GM21390 (cell line): ENCODE measurements around the gene BLVRA.
A peak's percentile ranks its signal among the peaks of the same experiment; 100 is the strongest.
"Not testable (repeated sequence)": the region's sequence is repeated elsewhere in the genome, so short reads cannot be mapped to it uniquely, and the experiment has no call there.

Experiments used
- ATAC-seq: cut with Tn5 transposase; IDR thresholded peaks from one replicate; pipeline ENCODE4 v1.9.1; 2021; ENCODE audit not compliant: unreplicated experiment

The BLVRA gene

DNA sequence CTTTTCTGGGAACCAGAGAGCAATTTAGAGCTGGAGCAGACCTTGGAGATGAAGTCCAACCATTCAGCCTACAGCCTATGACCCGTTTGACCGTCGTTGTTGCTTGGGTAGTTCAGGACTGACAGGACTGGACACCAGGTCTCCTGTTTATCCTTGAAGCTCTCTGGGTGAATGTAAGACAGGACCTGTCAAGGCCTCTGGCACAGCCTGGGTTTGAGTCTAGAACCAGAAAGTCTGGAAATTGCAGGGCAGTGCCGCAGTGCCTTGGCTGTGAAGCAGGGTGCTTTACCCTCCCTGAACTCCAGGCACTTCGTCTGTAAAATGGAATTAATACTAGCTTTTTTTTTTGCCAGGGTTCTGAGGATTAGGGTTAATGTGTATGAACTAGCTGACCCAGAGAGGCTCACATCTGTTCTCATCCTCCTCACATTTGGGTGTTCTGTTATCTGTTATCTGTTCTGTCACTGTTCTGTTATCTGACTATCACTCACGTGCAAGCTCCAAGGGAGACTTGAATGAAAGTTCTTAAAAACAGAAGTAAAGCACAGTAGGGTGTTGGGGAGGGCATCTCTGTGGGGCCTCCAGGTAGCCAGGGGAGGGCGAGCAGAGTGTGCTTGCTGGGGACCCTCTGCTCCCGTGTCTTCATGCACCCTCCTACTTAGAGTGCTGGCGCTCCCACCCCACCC, 9.9 kb downstream of the BLVRA start:
- ATAC-seq: no peak

DNA sequence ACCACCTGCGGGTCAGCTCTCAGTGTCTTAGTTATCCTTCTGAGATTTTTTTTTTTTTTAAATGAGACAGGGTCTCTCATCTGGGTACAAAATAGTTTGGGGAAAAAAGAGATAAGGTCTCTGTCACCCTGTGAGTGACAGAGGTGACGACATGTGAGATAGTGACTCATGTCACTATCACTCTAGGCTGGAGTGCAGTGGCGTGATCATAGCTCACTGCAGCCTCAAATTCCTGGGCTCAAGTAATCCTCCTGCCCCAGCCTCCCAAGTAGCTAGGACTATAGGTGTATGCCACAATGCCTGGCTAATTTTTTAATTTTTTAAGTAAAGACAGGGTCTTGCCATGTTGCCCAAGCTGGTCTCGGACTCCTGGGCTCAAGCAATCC, 10.4 kb downstream of the BLVRA start:
- ATAC-seq: no peak

DNA sequence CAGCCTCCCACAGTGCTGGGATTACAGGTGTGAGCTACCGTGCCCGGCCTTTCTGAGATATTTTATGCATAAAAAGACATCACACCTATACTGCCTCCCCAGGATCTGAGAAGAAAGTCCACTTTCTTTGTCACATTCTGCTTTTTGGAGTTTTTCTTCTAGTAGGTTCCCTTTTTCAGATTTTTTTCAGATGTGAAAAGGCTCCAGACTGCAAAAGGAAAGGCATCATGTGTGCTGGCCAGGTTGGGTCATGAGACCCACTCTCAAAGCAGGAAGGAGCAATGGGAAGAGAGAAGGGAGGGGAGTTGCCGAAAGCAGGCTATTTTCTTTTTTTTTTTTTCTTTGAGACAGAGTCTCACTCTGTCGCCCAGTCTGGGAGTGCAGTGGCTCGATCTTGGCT, 10.8 kb downstream of the BLVRA start:
- ATAC-seq: no peak

DNA sequence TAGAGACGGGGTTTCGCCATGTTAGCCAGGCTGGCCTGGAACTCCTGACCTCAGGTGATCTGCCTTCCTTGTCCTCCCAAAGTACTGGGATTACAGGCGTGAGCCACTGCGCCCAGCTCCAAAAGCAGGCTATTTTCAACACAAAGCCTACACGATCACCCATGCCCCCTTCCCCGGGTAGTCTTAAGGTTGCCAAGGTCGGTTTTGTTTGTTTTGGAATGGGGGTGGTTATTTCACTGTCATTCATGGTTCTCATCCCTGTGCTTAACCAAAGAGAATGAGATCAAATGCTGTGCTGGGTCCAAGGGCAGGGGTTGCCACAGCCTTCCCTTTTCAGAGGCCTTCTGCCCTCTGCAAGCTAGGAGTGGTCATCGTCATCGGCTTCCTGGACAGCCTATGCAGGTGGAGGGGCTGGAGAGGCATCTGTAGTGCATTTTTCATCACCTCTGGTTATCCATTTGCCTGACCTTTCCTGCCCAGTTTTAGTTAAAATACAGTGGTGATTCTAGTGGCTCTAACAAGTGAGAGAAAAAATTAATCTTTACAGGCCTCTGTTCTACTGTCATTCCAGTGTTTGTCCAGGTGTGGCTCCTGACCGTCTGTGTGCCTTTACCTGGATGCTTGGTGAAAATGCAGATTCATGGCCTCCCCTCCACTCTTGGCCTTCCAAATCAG, 11.4 kb downstream of the BLVRA start:
- ATAC-seq: no peak

DNA sequence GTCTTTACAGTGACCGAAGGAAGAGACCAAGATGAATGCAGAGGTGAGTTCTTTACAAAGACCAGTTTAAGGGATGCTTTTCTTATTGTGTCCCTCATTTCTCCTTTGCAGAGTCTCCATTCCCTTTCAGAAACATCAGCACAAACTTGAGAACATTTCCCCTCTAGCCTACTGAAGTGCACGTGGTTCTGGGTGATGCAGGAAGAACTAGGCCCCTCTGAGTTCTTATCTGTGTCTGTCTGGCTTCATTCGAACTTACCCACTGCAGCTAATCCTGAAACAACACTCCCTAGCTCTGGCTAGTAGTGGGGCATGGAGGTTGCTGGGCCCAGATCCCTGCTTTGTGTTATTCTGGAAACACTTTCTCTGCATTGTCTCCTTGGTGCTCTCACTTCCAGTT, 12.6 kb downstream of the BLVRA start:
- ATAC-seq: no peak

DNA sequence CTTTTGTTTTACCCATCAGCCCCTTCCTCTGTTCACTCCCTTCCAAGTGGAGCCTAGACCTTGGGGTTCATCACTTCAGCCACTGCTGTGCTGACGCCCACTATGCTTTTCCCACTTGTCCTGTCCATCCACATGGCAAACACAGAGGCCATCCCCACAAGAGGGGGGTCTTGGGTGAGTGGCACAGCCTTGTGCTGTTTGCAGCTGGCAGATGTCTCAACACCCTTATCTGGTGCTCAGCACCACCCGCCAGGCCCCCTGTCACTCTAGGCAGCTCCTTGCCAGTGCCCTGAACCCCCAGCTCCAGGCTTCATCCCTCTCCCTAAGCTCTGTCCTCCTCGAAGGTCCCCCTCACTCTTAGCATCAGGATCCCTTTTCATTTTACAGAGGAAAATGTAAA, 13.1 kb downstream of the BLVRA start:
- no peak for ATAC-seq

DNA sequence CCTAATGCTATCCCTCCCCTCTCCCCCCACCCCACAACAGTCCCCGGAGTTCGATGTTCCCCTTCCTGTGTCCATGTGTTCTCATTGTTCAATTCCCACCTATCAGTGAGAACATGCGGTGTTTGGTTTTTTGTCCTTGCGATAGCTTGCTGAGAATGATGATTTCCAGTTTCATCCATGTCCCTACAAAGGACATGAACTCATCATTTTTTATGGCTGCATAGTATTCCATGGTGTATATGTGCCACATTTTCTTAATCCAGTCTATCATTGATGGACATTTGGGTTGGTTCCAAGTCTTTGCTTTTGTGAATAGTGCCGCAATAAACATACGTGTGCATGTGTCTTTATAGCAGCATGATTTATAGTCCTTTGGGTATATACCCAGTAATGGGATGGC, 14.8 kb downstream of the BLVRA start:
- ATAC-seq: not testable (repeated sequence)

DNA sequence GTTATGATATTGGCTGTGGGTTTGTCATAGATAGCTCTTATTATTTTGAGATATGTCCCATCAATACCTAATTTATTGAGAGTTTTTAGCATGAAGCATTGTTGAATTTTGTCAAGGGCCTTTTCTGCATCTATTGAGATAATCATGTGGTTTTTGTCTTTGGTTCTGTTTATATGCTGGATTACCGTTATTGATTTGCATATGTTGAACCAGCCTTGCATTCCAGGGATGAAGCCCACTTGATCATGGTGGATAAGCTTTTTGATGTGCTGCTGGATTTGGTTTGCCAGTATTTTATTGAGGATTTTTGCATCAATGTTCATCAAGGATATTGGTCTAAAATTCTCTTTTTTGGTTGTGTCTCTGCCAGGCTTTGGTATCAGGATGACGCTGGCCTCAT, 16.8 kb downstream of the BLVRA start:
- not testable (repeated sequence) for ATAC-seq

DNA sequence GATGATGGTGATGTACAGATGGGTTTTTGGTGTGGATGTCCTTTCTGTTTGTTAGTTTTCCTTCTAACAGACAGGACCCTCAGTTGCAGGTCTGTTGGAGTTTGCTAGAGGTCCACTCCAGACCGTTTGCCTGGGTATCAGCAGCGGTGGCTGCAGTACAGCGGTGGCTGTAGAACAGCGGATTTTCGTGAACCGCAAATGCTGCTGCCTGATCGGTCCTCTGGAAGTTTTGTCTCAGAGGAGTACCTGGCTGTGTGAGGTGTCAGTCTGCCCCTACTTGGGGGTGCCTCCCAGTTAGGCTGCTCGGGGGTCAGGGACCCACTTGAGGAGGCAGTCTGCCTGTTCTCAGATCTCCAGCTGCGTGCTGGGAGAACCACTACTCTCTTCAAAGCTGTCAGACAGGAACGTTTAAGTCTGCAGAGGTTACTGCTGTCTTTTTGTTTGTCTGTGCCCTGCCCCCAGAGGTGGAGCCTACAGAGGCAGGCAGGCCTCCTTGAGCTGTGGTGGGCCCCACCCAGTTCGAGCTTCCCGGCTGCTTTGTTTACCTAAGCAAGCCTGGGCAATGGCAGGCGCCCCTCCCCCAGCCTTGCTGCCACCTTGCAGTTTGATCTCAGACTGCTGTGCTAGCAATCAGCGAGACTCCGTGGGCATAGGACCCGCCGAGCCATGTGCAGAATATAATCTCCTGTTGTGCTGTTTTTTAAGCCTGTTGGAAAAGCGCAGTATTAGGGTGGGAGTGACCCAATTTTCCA, 20.0 kb downstream of the BLVRA start:
- not testable (repeated sequence) for ATAC-seq

DNA sequence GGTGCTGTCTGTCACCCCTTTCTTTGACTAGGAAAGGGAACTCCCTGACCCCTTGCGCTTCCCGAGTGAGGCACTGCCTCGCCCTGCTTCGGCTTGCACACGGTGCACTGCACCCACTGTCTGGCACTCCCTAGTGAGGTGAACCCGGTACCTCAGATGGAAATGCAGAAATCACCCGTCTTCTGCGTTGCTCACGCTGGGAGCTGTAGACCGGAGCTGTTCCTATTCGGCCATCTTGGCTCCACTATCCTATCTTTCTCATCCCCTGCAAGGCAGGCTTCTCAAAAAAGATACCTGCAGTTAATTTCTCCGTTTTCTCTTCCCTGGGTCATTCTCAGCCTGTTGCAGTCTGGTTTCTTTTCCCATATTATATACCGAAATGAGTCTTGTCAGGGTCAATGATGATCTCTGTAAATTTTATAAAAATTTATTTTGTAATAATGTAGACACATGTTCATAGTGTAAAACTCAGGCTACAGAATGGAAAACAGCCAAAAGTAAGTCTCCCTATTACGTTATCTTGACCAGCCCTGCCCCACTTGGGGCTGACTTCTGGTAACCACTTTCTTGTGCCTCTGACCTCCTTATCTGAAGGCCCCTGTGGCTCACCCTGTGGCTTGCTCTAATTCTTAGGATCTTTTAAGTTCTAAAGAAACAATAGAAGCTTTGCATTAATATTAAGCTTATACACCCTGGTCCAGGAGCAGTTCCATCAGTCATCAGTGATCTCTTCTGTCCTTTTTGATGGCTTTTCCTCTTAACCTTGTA, 20.7 kb downstream of the BLVRA start:
- no peak for ATAC-seq

DNA sequence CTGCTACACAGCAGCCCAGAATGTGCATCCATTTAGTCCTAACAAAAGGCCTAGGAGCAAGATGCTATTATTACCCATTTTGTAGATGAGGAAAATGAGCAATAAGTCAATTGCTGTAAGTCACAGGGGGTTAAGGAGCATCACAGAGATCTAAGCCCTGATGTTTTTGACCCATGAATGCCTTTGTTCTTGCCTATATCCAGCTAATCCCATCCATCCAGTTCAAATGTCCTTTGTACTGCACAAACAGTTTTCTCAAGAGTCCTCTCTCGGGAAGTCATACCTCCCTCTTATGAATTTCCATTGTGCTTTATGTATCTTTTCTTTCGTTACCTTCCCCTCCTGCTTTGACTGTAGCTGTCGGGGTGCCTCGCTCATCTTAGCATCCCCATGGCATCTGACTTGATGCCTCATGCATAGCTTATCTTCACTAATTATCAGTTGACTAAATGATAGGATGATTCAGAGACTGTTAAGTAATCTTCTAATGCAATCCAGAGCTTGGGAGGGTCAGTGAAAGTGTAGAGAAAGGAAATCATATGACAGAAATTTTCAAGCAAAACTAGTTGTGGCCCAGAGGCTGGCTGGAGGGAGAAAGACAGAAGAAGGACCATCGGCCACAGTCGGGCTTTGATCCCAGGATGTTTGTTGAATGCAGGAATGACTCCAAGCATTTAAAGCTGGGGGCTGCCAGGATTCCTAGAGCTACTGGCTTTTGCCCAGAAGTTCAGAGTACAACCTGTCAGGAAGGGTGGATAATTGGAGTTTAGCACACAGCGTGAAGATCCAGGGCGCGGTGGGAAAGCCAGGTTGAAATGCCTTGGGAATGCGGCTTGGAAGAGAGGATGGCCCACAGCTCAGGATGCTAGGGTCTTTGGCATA, 23.5 kb downstream of the BLVRA start:
- no peak for ATAC-seq

DNA sequence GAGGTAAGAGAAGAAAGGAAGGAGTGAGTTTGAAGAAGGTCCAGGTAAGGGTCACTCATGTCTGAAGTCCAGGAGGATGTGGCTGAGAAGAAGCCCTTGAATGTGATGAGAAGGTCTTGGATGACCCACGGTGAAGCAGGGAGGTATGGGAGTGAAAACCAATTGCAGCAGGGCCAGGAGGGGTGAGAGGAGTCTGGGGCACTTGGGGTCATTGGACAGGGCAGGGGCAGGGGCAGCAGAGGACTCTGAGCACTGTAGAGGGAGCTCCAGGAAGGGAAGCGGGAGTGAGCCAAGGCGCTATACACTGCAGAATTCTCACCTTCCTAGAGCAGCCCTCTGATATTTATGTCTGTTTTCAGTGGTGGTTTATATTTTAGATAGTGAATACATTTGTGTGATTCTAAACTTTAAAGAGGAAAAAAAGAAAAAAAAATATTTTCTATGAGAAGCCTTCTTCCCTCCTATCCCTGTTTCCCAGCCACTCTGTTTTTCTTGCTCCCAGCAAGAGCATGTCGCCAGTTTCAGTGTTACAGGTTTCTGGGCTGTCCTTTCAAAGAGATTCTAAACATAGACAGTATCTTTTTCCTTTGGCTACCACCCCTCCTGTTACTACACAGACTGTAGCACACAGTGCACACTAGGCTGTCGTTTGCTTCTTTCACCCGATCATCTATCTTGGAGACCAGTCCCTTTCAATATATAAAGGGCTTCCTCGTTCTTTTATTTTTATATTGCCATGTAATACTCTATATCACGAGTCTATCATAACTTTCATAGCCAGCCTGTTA, 24.5 kb downstream of the BLVRA start:
- ATAC-seq: no peak

DNA sequence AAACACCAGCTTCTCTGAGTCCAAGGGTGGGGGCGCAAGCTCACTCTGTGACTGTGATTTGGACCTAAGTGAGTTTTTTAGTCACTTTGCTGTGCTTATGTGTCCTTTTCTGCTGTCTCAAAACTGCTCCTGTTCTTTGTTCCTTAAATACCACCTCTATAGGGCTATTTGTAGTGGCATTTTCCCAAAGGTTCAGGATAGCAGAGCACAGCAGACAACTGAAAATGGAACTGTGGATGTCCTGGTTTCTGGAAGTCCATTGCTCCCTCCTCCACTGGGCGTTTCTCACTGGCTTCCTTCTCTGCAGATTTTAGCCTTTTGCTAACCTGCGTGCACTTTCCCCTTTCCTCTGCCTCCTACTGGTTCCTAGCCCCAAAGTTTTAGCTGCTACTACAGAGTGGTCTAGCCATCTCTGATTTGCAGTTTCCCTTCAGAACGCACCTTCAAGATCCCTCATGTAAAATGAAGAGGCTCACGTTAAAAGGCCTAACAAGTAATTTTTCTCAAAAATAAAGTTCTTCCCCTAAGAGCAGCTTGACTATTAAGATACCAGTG, 25.6 kb downstream of the BLVRA start:
- ATAC-seq: peak; percentile 6

DNA sequence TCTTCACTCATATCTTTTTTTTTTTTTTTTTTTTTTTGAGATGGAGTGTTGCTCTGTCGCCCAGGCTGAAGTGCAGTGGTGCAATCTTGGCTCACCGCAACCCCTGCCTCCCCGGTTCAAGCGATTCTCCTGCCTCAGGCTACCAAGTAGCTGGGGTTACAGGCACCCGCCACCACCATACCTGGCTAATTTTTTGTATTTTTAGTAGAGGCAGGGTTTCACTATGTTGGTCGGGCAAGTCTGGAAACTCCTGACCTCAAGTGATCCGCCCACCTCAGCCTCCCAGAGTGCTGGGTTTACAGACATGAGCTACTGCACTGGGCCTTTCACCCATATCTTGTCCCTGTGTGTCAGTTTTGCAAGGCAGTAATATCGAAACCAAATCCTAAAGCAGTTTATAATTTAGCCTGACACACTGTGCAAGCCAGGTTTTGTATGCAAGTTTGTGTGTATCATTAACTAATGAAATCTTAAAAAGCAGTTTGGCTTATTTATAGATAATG, 26.2 kb downstream of the BLVRA start:
- peak; percentile 97 for ATAC-seq

DNA sequence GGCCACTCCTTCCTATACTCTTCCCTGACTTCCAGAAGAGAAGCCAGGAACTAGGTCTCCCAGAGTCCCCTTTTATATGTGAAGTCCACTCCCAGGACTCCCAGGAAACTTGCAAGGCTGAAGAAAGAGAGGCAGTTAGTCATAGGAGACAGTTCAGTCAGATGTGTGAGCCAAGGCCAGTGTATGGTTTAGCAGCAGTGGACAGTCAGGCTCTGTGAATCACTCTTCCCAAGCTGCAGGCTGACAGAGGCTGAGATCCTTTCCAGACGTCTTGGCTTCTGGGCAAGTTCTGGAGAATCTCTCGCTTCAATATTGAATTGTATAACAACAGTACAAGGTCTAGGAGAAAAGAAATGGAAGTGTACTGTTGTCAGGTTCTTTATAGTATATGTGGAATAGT, 26.9 kb downstream of the BLVRA start:
- ATAC-seq: no peak

DNA sequence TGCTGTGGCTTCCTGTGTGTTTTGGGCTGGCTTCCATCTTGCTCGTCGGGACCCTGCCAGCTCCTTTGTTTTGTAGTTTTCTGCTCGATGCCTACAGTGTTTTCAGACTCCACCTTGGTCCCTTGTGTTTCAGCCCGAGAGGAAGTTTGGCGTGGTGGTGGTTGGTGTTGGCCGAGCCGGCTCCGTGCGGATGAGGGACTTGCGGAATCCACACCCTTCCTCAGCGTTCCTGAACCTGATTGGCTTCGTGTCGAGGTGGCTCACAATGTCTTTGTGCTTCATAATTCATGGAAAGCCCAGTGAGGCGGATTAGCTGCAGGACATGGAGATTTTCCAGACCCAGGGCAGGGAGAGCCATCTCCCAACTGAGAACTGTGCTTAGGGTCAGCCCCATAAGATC, 29.3 kb downstream of the BLVRA start:
- no peak for ATAC-seq

DNA sequence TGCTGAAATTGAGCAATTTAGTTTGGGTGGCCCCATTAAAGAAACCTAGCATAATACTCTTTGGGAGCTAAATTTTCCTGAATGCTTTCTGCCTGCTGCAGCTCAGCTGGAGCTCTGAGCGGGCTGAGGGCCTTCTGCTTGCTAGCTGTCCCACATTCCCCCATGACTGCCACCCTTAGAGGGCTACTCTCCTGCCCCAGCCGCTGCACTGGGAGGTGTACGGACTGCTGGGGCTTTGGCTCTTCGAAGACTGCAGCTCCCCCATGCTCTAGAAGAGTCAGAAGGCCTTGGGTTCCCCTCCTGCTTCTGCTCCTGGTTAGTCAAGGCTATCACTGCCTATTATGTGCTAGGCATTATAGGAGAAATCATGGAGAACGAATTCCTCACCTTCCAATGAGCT, 31.5 kb downstream of the BLVRA start:
- no peak for ATAC-seq

DNA sequence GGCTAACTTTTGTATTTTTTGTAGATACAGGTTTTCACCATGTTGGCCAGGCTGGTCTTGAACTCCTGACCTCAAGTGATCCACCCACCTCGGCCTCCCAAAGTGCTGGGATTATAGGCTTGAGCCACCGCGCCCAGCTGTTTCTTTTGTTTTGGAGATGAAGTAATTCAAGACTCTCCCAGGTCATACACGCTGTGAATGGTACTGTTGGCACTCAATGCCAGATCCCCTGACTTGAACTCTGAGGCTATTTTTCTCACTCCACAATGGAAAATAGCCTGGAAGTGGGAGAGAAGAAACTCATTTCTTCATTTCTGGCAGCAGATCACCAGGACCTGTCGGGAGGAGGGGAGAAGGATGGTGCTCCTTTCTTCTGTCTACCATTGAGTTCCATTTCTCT, 32.4 kb downstream of the BLVRA start:
- no peak for ATAC-seq

DNA sequence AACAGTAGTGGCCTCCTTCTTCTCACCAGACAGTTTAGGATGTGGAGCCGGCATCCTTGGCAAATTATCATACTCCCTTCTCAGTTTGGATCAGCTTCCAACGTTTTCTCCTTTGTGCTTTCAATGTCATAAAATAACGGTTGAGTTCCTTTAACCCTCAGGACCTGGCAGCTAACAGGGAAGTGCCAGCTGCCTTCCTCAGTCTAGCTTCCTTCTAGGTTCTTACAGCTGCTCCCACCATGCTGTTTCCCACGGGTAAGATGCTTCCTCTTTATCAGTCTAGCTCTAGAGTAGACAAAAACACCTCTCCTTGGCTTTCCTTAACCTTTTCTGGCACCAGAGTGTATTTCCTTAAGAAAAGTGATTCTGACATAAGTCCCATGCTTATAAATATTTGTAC, 33.2 kb downstream of the BLVRA start:
- ATAC-seq: no peak
